Upper lobe of right lung (tissue), 1 donor: ENCODE measurements around the gene OR4F6. TPM values are rescaled to one million over a fixed set of nuclear protein-coding genes. Genes with fewer than 3 reads are reported as not detected.

Source experiments
- ATAC-seq: fragments of 200-7000 bp; cut with Tn5 transposase; one replicate; pipeline ENCODE4 v1.9.1; 2020; ENCODE audit warnings: mild to moderate bottlenecking, moderate library complexity
- DNase-seq: peaks from one replicate; pipeline ENCODE4 v3.0.0-alpha.2; 2020
- H3K27ac ChIP-seq: fragments of 200-600 bp; one replicate; pipeline ENCODE4 v1.8.0; 2022
- H3K27me3 ChIP-seq: fragments of 200-600 bp; one replicate; pipeline ENCODE4 v1.8.0; 2022; ENCODE audit warnings: mild to moderate bottlenecking
- H3K36me3 ChIP-seq: fragments of 200-600 bp; one replicate; pipeline ENCODE4 v1.8.0; 2022
- H3K4me1 ChIP-seq: fragments of 200-600 bp; one replicate; pipeline ENCODE4 v1.8.0; 2022
- H3K4me3 ChIP-seq: fragments of 200-600 bp; one replicate; pipeline ENCODE4 v1.8.0; 2022; ENCODE audit warnings: mild to moderate bottlenecking
- H3K9me3 ChIP-seq: fragments of 200-600 bp; one replicate; pipeline ENCODE4 v1.8.0; 2022
- intact Hi-C: fragments of 100-400 bp; cut with DNase I; formaldehyde crosslinking; loops from one replicate; pipeline ENCODE4 v1.11.0; 2022
- total RNA-seq: library from RNA; stranded (reverse); fragmentation: NEBNext Ultra II Directional; extraction: Animal tissue kit (Norgen Biotek cat#: 25700); gene quantifications from one replicate; pipeline ENCODE4 v1.2.1, GENCODE V29; 2021
- TF ChIP-seq, protein P1 (sequence below): fragments of 200-600 bp; IDR thresholded peaks from one replicate; pipeline ENCODE4 v1.8.0; 2022; ENCODE audit warnings: antibody characterized with exemption
- donor health status: DM: no; HTN: yes; CAD: no; lungs with severe emphysema.

Gene OR4F6
- total RNA-seq, 1 donor from 2014 or later: not detected

DNA sequence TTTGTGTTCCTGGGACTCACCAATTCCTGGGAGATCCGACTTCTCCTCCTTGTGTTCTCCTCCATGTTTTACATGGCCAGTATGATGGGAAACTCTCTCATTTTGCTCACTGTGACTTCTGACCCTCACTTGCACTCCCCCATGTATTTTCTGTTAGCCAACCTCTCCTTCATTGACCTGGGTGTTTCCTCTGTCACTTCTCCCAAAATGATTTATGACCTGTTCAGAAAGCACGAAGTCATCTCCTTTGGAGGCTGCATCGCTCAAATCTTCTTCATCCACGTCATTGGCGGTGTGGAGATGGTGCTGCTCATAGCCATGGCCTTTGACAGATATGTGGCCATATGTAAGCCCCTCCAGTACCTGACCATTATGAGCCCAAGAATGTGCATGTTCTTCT lies 25.5 kb downstream of the OR4F6 start:
- H3K27ac ChIP-seq: no peak overlapping the region
- no peaks in the 10 kb centered on the region for H3K4me1 ChIP-seq
- H3K27me3 ChIP-seq: no peaks in the 10 kb centered on the region
- ATAC-seq (no peak), DNase-seq (no peak)
- H3K9me3 ChIP-seq: no peaks in the 10 kb centered on the region
- TF ChIP-seq, protein P1, sequence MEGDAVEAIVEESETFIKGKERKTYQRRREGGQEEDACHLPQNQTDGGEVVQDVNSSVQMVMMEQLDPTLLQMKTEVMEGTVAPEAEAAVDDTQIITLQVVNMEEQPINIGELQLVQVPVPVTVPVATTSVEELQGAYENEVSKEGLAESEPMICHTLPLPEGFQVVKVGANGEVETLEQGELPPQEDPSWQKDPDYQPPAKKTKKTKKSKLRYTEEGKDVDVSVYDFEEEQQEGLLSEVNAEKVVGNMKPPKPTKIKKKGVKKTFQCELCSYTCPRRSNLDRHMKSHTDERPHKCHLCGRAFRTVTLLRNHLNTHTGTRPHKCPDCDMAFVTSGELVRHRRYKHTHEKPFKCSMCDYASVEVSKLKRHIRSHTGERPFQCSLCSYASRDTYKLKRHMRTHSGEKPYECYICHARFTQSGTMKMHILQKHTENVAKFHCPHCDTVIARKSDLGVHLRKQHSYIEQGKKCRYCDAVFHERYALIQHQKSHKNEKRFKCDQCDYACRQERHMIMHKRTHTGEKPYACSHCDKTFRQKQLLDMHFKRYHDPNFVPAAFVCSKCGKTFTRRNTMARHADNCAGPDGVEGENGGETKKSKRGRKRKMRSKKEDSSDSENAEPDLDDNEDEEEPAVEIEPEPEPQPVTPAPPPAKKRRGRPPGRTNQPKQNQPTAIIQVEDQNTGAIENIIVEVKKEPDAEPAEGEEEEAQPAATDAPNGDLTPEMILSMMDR: no peak
- no peaks in the 10 kb centered on the region for H3K36me3 ChIP-seq
- no peak overlapping the region for H3K4me3 ChIP-seq
- intact Hi-C loops: no loop called here

DNA sequence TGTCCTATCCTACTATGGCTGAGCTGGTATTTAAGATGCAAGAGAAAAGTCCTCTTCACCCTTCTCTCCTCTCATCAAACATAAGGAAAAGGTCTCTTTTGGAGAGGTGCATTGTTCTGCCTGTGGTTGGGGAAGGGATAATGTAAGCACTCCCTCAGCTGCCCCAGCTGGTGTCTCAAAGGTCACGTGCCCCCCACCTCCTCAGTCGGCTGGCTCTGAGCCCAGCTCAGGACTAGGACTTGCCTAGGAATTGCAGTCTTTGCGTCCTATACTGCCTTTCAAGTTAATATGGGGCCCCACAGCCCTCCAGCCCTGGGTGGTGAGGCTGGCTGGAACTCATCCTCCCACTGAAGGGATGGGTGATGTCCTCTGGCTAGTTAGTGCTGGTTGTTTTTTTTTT lies 38.3 kb downstream of the OR4F6 start:
- intact Hi-C loops: no loop called here
- DNase-seq: no peak
- H3K4me3 ChIP-seq: no peak overlapping the region
- no peaks in the 10 kb centered on the region for H3K36me3 ChIP-seq
- no peak overlapping the region for H3K27ac ChIP-seq
- TF ChIP-seq, protein P1: no peak
- H3K9me3 ChIP-seq: no peaks in the 10 kb centered on the region
- ATAC-seq: no peak
- H3K4me1 ChIP-seq: no peaks in the 10 kb centered on the region
- H3K27me3 ChIP-seq: no peaks in the 10 kb centered on the region

DNA sequence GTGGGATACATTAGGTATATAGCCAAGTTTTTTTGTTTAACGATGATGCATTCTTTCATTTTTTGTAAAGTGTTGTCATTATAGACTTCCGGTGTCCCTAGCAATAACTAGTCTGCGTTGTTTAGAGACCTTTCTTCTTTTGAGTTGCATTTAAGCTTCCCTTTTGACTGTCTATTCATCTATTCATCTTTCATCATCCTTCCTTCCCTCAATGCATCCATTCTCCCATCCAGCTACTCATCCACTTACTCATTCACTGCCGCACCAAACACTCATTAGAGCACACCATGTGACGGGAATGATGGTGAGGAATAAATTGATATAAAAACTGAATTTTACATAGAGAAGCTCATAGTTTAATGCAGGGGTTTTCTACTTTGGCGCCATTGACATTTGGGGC lies 41.6 kb downstream of the OR4F6 start:
- Histone ChIP-seq H3K4me3 (no peak overlapping the region), H3K36me3 (no peaks in the 10 kb centered on the region), H3K27me3 (no peaks in the 10 kb centered on the region), H3K4me1 (no peaks in the 10 kb centered on the region), H3K27ac (no peak overlapping the region), H3K9me3 (no peaks in the 10 kb centered on the region)
- intact Hi-C loops: no loop called here
- TF ChIP-seq, protein P1: no peak
- no peak for ATAC-seq
- no peak for DNase-seq

DNA sequence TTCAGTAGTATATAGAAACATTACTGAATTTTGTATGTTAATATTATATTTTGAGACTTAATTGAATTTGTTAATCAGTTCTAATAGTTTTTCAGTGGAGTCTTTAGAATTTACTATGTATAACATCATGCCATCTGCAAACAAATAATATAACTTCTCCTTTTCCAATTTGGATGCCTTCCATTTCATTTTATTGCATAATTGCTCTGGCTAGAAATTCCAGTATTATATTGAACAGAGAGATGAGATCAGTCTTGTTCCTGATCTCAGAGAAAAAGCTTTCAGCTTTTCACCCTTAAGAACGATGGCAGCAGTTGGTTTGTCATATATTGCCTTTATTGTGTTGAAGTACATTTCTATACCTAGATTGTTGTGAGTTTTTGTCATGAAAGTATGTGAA lies 49.0 kb downstream of the OR4F6 start:
- ATAC-seq: no peak
- Histone ChIP-seq H3K27me3 (no peaks in the 10 kb centered on the region), H3K4me1 (no peaks in the 10 kb centered on the region), H3K4me3 (no peak overlapping the region), H3K9me3 (no peaks in the 10 kb centered on the region), H3K36me3 (no peaks in the 10 kb centered on the region), H3K27ac (no peak overlapping the region)
- TF ChIP-seq, protein P1: no peak
- DNase-seq: no peak
- intact Hi-C loops: no loop called here

Other genes with a start within 250 kb of the OR4F6 start
- 47.4 TPM for gene TM2D3, start 151.1 kb upstream of the OR4F6 start, total RNA-seq
- gene TARS3, start 79.0 kb upstream of the OR4F6 start, total RNA-seq: 12.0 TPM
- gene OR4F15, start 8.7 kb downstream of the OR4F6 start, total RNA-seq: not detected